Nephron progenitor cell (in vitro differentiated cells): Measurements from ENCODE around the gene GABRB2.

Source experiments
- DNase-seq: peaks from one replicate; pipeline ENCODE4 v3.0.0; 2021
- H3K27ac Mint-ChIP-seq: 2 replicates; pipeline ENCODE4 v1.8.0; 2021; ENCODE audit warnings: mild to moderate bottlenecking, moderate library complexity, mixed read lengths
- H3K27me3 Mint-ChIP-seq: 2 replicates; pipeline ENCODE4 v1.8.0; 2021; ENCODE audit warnings: mild to moderate bottlenecking, low read depth, mixed read lengths; ENCODE audit not compliant: poor library complexity
- H3K36me3 Mint-ChIP-seq: 2 replicates; pipeline ENCODE4 v1.8.0; 2021; ENCODE audit warnings: low read depth, mixed read lengths
- H3K4me1 Mint-ChIP-seq: 2 replicates; pipeline ENCODE4 v1.8.0; 2021; ENCODE audit warnings: mixed read lengths
- H3K4me3 Mint-ChIP-seq: 2 replicates; pipeline ENCODE4 v1.8.0; 2021; ENCODE audit warnings: mild to moderate bottlenecking, moderate library complexity, mixed read lengths
- H3K9me3 Mint-ChIP-seq: 2 replicates; pipeline ENCODE4 v1.8.0; 2021; ENCODE audit warnings: mild to moderate bottlenecking, moderate library complexity, mixed read lengths
- TF ChIP-seq, protein P1 (sequence below): fragments of 200-600 bp; sonication (generic); IDR thresholded peaks from 2 replicates; pipeline ENCODE4 v1.5.0; 2021; ENCODE audit warnings: antibody characterized with exemption

Gene GABRB2

GRCh38 chr5:161549106-161549505 lies 2.6 kb upstream of the GABRB2 start:
- Mint-ChIP-seq H3K9me3 (peaks cover 19% of the 10 kb centered on the region), H3K4me3 (peak overlapping the region; percentile 84), H3K36me3 (no peaks in the 10 kb centered on the region), H3K4me1 (peaks cover 38% of the 10 kb centered on the region), H3K27me3 (peaks cover 59% of the 10 kb centered on the region), H3K27ac (no peak overlapping the region)
- peak; percentile 26 for DNase-seq
- TF ChIP-seq, protein P1, sequence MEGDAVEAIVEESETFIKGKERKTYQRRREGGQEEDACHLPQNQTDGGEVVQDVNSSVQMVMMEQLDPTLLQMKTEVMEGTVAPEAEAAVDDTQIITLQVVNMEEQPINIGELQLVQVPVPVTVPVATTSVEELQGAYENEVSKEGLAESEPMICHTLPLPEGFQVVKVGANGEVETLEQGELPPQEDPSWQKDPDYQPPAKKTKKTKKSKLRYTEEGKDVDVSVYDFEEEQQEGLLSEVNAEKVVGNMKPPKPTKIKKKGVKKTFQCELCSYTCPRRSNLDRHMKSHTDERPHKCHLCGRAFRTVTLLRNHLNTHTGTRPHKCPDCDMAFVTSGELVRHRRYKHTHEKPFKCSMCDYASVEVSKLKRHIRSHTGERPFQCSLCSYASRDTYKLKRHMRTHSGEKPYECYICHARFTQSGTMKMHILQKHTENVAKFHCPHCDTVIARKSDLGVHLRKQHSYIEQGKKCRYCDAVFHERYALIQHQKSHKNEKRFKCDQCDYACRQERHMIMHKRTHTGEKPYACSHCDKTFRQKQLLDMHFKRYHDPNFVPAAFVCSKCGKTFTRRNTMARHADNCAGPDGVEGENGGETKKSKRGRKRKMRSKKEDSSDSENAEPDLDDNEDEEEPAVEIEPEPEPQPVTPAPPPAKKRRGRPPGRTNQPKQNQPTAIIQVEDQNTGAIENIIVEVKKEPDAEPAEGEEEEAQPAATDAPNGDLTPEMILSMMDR = no peak

- Mint-ChIP-seq H3K4me1 (peaks cover 39% of the 10 kb centered on the region), H3K27me3 (peaks cover 60% of the 10 kb centered on the region), H3K4me3 (peak overlapping the region; percentile 84), H3K36me3 (no peaks in the 10 kb centered on the region), H3K27ac (no peak overlapping the region), H3K9me3 (peaks cover 19% of the 10 kb centered on the region)
- TF ChIP-seq, protein P1 = no peak
- peak; percentile 65 for DNase-seq
Observed at GRCh38 chr5:161548487-161549094, 2.1 kb upstream of the GABRB2 start.

DNA sequence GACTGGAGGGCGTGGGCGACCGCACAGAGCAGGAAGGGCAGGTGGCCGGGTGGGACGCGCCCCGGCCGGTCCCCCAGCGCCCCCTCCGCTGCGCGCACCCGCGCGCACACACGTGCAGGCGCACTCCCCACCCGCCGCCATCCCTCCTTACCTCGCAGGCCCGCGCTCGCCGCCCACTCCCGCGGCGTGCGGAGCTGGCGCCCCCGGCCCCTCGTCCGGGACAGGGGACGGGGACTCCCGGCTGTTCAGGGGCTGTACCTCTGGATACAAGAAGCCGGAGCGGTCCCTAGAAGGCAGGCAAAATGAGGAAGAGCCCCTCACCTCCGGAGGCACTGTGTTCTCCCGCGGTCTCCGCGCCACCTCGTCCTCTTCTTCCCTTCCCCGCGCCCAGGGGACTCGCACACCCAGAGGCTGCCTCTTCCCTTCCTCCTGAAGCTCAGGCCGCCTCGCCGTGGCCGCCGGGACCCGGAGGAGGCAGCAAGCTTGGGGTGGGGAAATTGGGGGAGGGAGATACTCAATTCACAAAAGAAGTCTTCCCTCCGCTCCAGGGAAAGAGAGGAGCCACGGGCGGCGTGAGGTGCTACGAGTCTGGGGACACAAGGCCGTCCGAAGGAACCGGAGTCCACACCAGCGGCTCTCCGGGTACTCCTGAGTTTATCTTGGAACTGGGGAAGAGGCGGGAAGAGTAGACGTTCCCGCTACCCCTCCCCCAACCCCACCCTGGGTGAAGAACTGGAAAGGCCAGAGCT lies 1.4 kb upstream of the GABRB2 start:
- Mint-ChIP-seq H3K9me3 (peaks cover 19% of the 10 kb centered on the region), H3K27me3 (peaks cover 60% of the 10 kb centered on the region), H3K4me3 (peak overlapping the region; percentile 94), H3K27ac (no peak overlapping the region), H3K36me3 (no peaks in the 10 kb centered on the region), H3K4me1 (peaks cover 39% of the 10 kb centered on the region)
- DNase-seq = peak; percentile 51
- TF ChIP-seq, protein P1 = no peak

GRCh38 chr5:161547406-161547737 lies 847 bp upstream of the GABRB2 start:
- Mint-ChIP-seq H3K4me1 (peaks cover 39% of the 10 kb centered on the region), H3K27me3 (peaks cover 55% of the 10 kb centered on the region), H3K4me3 (peak overlapping the region; percentile 94), H3K9me3 (peaks cover 19% of the 10 kb centered on the region), H3K27ac (no peak overlapping the region), H3K36me3 (no peaks in the 10 kb centered on the region)
- TF ChIP-seq, protein P1 = no peak
- peak; percentile 45 for DNase-seq

- DNase-seq = no peak
- H3K4me3 Mint-ChIP-seq = peak overlapping the region; percentile 94
- H3K36me3 Mint-ChIP-seq = no peaks in the 10 kb centered on the region
- no peak overlapping the region for H3K27ac Mint-ChIP-seq
- H3K4me1 Mint-ChIP-seq = peaks cover 39% of the 10 kb centered on the region
- TF ChIP-seq, protein P1 = no peak
- peaks cover 9% of the 10 kb centered on the region for H3K9me3 Mint-ChIP-seq
- H3K27me3 Mint-ChIP-seq = peaks cover 45% of the 10 kb centered on the region
Observed at GRCh38 chr5:161546095-161546469, 443 bp downstream of the GABRB2 start.
